DND-41 (cell line): ENCODE data around the gene MYOF.

ENCODE experiments used
- EZH2 ChIP-seq: IDR thresholded peaks from 3 replicates; pipeline ENCODE4 v1.6.1; 2012; ENCODE audit warnings: borderline replicate concordance, low read depth, mild to moderate bottlenecking, moderate library complexity, low read length, inconsistent platforms; ENCODE audit not compliant: severe bottlenecking
- TF ChIP-seq, protein P1 (sequence below): IDR thresholded peaks from 2 replicates; pipeline ENCODE4 v1.5.1; 2012; ENCODE audit warnings: borderline replicate concordance, low read length, moderate library complexity, mild to moderate bottlenecking; ENCODE audit not compliant: poor library complexity, severe bottlenecking; ENCODE audit errors: extremely low read depth

DNA sequence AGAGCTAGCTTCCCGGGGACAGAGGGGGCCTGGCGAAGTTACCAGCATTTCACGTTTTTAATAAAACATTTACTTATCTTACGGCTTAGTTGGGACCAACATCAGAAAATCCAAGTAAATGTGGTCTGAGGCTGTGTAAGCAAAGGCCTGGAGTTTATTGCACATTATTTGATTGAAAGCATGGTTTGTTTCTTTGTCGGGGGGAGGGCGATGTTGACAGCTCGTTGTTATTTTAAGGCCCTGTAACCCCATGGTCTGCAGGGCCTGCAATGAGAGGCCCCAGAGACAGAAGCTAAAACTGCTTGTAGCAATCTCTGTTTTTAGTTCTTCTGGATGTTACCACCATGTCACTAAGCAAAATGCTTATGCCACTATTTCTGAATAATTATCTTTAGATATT, 88.9 kb downstream of the MYOF start:
- TF ChIP-seq, protein P1, sequence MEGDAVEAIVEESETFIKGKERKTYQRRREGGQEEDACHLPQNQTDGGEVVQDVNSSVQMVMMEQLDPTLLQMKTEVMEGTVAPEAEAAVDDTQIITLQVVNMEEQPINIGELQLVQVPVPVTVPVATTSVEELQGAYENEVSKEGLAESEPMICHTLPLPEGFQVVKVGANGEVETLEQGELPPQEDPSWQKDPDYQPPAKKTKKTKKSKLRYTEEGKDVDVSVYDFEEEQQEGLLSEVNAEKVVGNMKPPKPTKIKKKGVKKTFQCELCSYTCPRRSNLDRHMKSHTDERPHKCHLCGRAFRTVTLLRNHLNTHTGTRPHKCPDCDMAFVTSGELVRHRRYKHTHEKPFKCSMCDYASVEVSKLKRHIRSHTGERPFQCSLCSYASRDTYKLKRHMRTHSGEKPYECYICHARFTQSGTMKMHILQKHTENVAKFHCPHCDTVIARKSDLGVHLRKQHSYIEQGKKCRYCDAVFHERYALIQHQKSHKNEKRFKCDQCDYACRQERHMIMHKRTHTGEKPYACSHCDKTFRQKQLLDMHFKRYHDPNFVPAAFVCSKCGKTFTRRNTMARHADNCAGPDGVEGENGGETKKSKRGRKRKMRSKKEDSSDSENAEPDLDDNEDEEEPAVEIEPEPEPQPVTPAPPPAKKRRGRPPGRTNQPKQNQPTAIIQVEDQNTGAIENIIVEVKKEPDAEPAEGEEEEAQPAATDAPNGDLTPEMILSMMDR = no peak
- no peak for TF ChIP-seq EZH2
